ENCODE measurements around the gene RTN4. TPM values are rescaled to one million over a fixed set of nuclear protein-coding genes. Genes with fewer than 3 reads are reported as not detected.
A peak's percentile ranks its signal among the peaks of the same experiment; 100 is the strongest.
"Not testable (repeated sequence)": the region's sequence is repeated elsewhere in the genome, so short reads cannot be mapped to it uniquely, and the experiment has no call there.

Gene RTN4
- polyA plus RNA-seq, 1 donor: 669 TPM

DNA sequence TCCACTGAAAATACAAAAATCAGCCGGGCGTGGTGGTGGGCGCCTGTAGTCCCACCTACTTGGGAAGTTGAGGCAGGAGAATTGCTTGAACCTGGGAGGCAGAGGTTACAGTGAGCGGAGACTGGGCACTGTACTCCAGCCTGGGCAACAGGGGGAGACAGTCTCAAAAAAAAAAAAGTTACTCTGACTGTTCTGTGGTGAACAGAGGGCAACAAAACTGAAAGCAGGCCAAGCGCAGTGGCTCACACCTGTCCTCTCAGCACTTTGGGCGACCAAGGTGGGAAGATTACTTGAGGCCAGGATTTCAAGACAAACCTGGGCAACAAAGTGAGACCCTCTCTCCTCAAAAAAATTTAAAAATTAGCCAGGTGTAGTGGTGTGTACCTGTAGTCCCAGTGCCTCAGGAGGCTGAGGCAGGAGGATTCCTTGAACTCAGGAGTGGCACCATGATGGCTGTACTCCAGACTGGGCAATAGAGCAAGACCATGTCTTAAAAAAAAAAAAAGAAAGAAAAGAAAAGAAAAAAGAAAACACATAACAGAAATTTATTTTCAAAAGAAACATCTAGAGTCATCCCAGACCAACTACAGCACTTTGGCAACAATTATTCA is 13.6 kb upstream of the RTN4 start:
- DNase-seq (ENCODE audit: low read depth): no peak

GRCh38 chr2:55063226-55063625 is 13.0 kb upstream of the RTN4 start:
- no peak for DNase-seq (ENCODE audit: low read depth)

DNA sequence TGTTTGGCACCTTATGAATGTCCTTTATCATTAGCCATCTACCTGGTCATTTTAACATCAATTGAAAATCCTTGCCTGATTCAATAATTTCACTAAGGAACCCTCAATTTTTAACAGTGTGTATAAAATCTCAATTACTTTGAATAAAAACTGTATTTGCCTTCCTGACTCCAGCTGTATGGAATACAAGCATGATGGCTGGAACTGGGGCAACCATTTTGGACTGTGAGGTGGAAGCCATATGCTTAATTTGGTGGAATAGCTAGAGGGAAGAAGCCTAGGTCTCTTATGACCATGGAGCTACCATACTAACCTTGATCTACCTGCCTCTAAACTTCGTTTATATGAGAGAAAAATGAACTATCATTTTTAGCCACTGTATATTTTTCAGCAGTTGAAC is 12.5 kb upstream of the RTN4 start:
- DNase-seq (ENCODE audit: low read depth): no peak

GRCh38 chr2:55061523-55062344 is 11.5 kb upstream of the RTN4 start:
- no peak for DNase-seq (ENCODE audit: low read depth)

- no peak for DNase-seq (ENCODE audit: low read depth)
Observed at GRCh38 chr2:55059793-55060192, 9.5 kb upstream of the RTN4 start.

DNA sequence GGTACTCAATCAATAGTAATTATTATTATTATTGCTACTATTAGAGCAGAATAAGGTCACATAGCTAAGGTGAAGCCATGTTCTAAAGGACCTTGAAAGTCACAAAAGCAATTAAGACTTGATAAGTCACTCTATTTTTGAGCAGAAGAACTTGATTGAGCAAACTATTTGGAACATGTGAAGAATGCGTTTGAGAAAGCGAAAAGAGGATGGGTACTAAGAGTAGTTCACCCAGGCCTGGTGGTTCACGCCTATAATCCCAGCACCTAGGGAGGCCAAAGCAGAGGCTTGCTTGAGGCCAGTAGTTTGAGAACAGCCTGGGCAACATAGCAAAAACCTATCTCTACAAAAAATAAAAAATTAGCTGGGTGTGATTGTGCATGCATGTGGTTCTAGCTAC is 7.2 kb upstream of the RTN4 start:
- DNase-seq (ENCODE audit: low read depth): no peak

DNA sequence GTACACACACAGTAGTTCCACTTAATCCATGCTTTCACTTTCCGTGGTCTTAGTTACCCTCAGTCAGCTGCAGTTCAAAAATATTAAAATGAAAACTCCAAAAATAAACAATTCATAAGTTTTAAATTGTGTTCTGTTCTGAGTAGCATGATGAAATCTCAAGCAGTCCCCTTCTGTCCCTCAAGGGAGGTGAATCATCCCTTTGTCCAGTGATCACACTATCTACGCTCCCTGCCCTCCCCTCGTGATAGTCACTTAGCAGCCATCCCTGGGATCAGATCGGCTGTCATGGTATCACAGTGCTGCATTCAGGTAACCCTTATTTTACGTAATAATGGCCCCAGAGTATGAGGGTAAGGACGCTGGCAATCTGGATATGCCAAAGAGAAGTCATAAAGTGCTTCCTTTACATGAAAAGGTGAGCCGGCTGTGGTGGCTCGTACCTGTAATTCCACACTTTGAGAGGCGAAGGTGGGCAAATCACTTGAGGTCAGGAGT is 5.8 kb upstream of the RTN4 start:
- no peak for DNase-seq (ENCODE audit: low read depth)

- no peak for DNase-seq (ENCODE audit: low read depth)
Observed at GRCh38 chr2:55054106-55054875, 4.0 kb upstream of the RTN4 start.

GRCh38 chr2:55053225-55053624 is 3.0 kb upstream of the RTN4 start:
- DNase-seq (ENCODE audit: low read depth): not testable (repeated sequence)

DNA sequence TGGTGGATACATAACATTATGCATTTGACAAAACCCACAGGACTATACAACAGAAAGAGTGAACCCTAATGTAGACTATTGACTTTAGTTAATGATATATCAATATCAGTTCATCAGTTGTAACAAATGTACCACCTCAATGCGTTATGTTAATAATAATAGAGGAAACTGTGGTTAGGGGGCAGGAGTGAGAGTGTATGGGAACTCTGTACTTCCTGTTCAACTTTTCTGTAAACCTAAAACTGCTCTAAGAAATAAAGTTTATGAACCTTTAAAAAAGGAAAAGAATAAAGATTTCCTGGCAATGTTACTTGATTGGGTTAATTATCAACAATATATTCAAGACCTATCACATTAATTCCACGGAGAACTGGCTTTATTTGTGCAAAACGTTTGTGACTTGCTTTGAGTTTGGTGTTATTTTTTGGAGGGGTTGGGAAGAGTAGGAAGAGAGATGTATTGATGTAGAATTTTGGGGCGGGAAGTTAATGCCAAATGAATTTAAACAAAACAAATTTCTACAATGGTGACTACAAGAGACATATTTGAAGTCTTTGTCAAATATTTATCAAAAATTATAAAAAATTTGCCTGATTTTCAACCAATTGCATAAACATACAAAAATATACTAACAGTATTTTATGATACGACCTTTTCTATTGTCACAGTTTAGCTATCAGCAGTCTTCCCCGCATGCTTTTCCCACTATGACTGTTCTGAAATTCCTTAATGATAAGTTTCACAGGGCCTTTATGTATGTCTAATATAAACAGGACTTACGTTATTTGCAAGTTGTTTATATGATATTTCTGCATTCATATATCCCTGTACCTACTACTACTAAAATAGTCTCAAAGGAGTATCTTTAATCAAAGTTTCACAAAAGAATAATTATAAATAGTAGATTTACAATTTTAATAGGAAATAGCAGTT is 2.1 kb upstream of the RTN4 start:
- no peak for DNase-seq (ENCODE audit: low read depth)

DNA sequence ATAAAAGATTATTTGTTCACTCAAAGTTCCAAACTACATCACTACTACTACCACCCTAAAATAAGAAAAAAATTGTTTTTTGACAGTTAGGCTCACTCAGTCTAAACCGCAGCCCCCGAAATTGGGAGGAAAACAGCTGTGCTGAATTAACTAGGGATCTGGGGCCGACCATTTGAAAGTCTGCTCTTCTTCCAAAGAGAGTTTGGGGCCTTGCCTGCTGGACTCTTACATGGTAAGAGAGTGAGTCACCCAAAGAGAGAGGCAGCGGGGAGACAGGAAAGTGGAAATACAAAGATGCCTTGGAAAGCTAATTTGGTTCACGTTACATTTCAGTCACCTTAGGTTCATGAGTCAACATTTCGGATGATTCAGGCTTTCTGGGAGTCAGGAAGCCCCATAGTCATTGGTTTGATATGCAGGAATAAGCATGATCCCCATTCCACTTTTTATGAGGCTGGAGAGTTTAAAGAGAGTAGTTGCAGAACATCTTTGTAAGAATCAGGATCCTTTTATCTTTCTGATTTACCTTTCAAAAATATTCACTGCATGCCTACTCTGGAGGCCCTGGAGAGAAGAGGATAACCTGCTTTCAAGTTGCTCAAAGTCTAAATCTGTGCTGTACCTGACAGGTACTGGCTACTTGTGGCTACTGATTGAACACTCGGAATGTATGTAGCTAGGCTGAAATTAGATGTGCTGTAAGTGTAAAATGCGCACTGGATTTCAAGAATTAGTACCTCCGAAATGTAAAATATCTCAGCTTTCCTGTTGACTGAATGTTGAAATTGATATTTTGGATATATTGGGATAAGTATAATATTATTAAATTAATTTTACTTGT is 995 bp upstream of the RTN4 start:
- DNase-seq (ENCODE audit: low read depth): peak; percentile 71

GRCh38 chr2:55049821-55050099 is 491 bp downstream of the RTN4 start:
- no peak for DNase-seq (ENCODE audit: low read depth)

- peak; percentile 74 for DNase-seq (ENCODE audit: low read depth)
Observed at GRCh38 chr2:55049043-55049820, 1.0 kb downstream of the RTN4 start.

GRCh38 chr2:55048508-55049042 is 1.7 kb downstream of the RTN4 start:
- DNase-seq (ENCODE audit: low read depth): no peak

DNA sequence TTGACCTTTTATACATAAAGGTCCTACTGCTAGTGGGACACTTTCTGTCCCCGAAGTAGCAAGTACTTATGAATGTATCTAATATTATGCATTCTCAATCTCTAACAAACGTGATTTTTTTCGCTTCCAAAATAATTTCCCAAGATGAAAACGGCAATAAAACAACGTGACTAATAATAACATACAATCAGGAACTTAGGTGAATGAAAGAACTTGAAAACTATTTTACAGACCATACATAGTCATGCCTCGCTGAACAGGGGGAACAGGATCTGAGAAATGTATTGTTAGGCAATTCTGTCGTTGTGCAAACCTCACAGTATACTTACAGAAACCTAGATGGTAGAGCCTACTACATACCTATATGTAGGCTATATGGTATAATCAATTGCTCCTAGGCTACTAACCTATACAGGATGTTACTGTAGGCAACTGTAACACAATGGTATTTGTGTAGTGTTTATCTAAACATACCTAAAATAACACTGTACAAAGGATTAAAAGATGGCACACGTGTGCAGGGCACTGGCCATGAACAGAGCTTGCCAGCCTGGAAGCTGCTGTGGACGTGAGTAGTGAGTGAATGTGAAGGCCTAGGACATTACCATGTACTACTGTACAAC is 2.5 kb downstream of the RTN4 start:
- DNase-seq (ENCODE audit: low read depth): no peak

- DNase-seq (ENCODE audit: low read depth): no peak
Observed at GRCh38 chr2:55045780-55046179, 4.5 kb downstream of the RTN4 start.

DNA sequence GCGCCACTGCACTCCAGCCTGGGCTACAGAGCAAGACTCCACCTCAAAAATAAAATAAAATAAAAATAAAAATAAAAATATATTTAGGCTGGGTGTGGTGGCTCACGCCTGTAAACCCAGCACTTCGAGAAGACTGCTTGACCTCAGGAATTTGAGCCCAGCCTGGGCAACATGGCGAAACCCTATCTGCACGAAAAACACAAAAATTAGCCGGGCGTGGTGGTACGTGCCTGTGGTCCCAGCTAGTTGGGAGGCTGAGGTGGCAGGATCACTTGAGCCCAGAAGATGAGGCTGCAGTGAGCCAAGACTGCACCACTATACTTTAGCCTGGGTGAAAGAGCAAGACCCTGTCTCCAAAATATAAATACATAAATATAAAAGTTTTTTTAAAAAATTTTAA is 6.4 kb downstream of the RTN4 start:
- DNase-seq (ENCODE audit: low read depth): no peak

- DNase-seq (ENCODE audit: low read depth): no peak
Observed at GRCh38 chr2:55038428-55038827, 11.8 kb downstream of the RTN4 start.

GRCh38 chr2:55035716-55036115 is 14.5 kb downstream of the RTN4 start:
- DNase-seq (ENCODE audit: low read depth): no peak
